ENCODE data around the gene MTIF3. TPM values are rescaled to one million over a fixed set of nuclear protein-coding genes. Genes with fewer than 3 reads are reported as not detected.

MTIF3 gene
- total RNA-seq, 4 donors from 2014 or later = 45.4 to 94.2 (median 65.9) TPM

DNA sequence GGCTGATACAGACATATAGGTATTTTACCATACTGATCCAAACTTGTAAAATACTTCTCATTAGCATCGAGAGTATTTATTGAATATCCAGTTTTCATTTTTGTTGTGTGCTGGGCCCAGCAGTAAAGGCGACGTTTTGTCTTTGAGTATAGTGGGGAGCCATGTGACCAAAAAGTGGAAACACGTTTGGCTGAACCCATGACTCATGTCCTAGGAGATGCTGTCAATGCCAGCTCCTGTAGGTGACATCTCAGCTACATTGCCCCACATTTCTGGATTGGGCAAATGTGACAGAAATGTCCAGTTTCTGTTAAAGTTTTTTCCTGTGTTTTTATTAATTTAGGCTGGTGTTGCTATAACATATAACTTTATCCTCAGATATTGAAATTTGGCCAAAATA is 52.0 kb downstream of the MTIF3 start:
- H3K4me1 ChIP-seq = peaks cover 0 to 8% (median 5%) of the 10 kb centered on the region in 4 donors
- H3K4me3 ChIP-seq = no peak overlapping the region
- H3K36me3 ChIP-seq = no peaks in the 10 kb centered on the region
- no peak for DNase-seq (ENCODE audit: low spot score in 2 of 2)
- no peaks in the 10 kb centered on the region for H3K9me3 ChIP-seq
- 69% methylated on average over 4 of the region's 4 CpGs for WGBS, 2 donors
- H3K27ac ChIP-seq = no peak overlapping the region
- peaks cover 0 to 13% of the 10 kb centered on the region in 2 donors for H3K27me3 ChIP-seq
- TF ChIP-seq, protein P1, sequence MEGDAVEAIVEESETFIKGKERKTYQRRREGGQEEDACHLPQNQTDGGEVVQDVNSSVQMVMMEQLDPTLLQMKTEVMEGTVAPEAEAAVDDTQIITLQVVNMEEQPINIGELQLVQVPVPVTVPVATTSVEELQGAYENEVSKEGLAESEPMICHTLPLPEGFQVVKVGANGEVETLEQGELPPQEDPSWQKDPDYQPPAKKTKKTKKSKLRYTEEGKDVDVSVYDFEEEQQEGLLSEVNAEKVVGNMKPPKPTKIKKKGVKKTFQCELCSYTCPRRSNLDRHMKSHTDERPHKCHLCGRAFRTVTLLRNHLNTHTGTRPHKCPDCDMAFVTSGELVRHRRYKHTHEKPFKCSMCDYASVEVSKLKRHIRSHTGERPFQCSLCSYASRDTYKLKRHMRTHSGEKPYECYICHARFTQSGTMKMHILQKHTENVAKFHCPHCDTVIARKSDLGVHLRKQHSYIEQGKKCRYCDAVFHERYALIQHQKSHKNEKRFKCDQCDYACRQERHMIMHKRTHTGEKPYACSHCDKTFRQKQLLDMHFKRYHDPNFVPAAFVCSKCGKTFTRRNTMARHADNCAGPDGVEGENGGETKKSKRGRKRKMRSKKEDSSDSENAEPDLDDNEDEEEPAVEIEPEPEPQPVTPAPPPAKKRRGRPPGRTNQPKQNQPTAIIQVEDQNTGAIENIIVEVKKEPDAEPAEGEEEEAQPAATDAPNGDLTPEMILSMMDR (IDR thresholded peaks at IDR 0.05) = no peak

DNA sequence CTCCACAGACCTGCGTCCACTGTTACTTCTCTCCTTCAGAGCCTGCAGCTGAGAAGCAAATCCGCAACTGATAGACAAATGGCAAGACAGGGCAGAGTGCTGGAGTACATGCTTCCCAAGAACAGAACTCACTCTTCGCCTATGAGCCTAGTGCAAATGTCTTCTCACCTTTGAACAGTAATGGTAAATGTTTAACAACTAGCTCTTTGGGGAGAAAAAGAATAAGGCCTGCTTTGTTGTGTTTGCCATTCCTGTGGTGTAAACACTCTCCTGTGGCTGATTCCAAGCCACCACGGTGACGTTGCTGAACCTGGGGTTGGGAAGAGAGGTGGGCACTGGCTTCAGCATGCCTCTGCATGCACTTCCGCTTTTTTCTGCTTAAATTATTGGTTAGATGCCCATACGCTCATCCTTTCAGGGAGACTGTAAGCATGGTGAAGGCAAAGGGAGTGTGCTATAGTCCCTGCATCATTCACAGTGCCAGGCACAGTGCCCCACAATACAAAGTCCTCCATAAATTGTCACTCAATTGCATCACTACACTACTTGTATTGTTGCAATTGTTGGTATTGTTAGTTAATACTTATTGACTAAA is 54.0 kb downstream of the MTIF3 start:
- WGBS, 2 donors = 63 to 74% methylated on average over 7 of the region's 7 CpGs
- Histone ChIP-seq H3K9me3 (no peaks in the 10 kb centered on the region), H3K27me3 (peaks cover 0 to 13% of the 10 kb centered on the region in 2 donors), H3K36me3 (no peaks in the 10 kb centered on the region), H3K27ac (no peak overlapping the region), H3K4me3 (no peak overlapping the region), H3K4me1 (no peaks in the 10 kb centered on the region)
- TF ChIP-seq EP300 (IDR thresholded peaks at IDR 0.05) (no peak), POLR2A (IDR thresholded peaks at IDR 0.05) (no peak)
- TF ChIP-seq, protein P1 (IDR thresholded peaks at IDR 0.05) = no peak
- DNase-seq (ENCODE audit: low spot score in 2 of 2) = no peak

DNA sequence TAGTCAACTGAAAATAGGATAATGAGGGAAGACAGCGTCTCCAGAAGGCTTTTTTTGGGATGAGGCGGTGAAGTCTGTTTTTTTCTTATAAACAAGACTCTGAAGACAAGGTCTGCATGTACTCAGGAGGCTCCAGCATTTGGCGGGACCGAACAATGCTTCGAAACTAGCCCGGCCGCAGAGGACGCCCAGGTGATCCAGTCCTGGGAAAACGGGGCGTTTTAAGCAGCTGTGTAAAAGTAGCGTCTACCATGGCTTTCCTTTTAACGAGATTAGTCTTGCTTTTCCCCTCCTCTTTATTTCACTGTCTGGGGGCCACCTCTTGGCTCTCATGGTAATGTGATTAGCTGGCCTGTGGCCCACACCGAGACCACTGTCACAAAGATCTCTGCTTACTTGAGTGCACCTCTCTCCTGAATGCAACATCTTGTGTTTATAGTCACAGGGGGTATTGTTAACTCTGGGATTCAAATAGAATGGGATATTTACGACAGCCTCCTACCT is 55.3 kb downstream of the MTIF3 start:
- peaks cover 0 to 13% of the 10 kb centered on the region in 2 donors for H3K27me3 ChIP-seq
- WGBS, 2 donors = 34 to 43% methylated on average over 14 of the region's 14 CpGs
- no peak for TF ChIP-seq EP300 (IDR thresholded peaks at IDR 0.05)
- TF ChIP-seq, protein P1 (IDR thresholded peaks at IDR 0.05) = no peak
- TF ChIP-seq POLR2A (IDR thresholded peaks at IDR 0.05) = no peak

DNA sequence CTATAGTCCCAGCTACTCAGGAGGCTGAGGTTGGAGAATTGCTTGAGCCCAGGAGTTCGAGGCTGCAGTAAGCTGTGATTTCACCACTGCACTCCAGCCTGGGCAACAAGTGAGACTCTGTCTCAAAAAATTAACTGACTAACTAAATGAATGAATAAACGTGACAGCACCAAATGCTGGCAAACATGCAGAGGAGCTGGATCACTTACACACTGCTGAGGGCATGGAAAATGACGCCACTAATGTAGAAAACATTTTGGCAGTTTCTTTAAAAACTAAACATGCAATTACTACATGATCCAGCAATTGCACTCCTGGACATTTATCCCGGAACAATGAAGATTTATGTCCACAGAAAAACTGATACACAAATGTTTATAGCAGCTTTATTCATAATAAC is 57.3 kb downstream of the MTIF3 start:
- no peaks in the 10 kb centered on the region for H3K9me3 ChIP-seq
- H3K36me3 ChIP-seq = no peaks in the 10 kb centered on the region
- H3K27me3 ChIP-seq = peaks cover 0 to 13% of the 10 kb centered on the region in 2 donors
- H3K4me1 ChIP-seq = no peaks in the 10 kb centered on the region
- H3K27ac ChIP-seq = no peak overlapping the region
- WGBS, 2 donors = 57 to 61% methylated on average over 4 of the region's 4 CpGs
- DNase-seq (ENCODE audit: low spot score in 2 of 2) = no peak
- TF ChIP-seq EP300 (IDR thresholded peaks at IDR 0.05) (no peak), POLR2A (IDR thresholded peaks at IDR 0.05) (no peak)
- H3K4me3 ChIP-seq = no peak overlapping the region

More for the DNA sequence above, 55.3 kb downstream of the MTIF3 start:
- no peaks in the 10 kb centered on the region for H3K4me1 ChIP-seq
- H3K4me3 ChIP-seq = no peak overlapping the region
- H3K36me3 ChIP-seq = no peaks in the 10 kb centered on the region
- no peak overlapping the region for H3K27ac ChIP-seq
- DNase-seq (ENCODE audit: low spot score in 2 of 2) = no peak
- H3K9me3 ChIP-seq = no peaks in the 10 kb centered on the region

DNA sequence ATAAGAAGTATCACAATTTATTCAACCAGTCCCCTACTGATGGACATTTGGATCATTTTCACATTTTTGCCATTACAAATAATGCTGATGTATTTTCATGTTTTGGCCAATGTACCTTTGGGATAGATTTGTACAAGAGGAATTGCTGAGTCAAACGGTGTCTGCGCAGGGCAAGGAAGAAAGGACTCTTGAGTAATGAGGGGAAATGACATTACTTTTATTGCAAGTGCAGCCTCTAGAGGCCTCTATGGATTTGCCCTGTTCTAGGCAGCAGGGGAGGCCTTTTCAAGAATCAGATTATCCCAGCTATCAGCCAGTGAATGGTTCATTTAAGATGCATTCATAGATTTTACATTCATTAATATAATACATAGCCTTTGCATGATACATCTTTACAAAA is 58.9 kb downstream of the MTIF3 start:
- no peaks in the 10 kb centered on the region for H3K9me3 ChIP-seq
- no peak overlapping the region for H3K27ac ChIP-seq
- no peaks in the 10 kb centered on the region for H3K4me1 ChIP-seq
- no peak overlapping the region for H3K4me3 ChIP-seq
- H3K36me3 ChIP-seq = no peaks in the 10 kb centered on the region
- TF ChIP-seq EP300 (IDR thresholded peaks at IDR 0.05) (no peak), POLR2A (IDR thresholded peaks at IDR 0.05) (no peak)
- TF ChIP-seq, protein P1 (IDR thresholded peaks at IDR 0.05) = no peak
- WGBS, 2 donors = 29 to 35% methylated on average over 2 of the region's 2 CpGs
- H3K27me3 ChIP-seq = peaks cover 0 to 13% of the 10 kb centered on the region in 2 donors
- no peak for DNase-seq (ENCODE audit: low spot score in 2 of 2)

All from tibial nerve (tissue), 4 donors.